SHP77 (cell line): ENCODE measurements around the gene LRRN2.
"Not testable (repeated sequence)": the region's sequence is repeated elsewhere in the genome, so short reads cannot be mapped to it uniquely, and the experiment has no call there.

Experiments used
- DNase-seq, 2 experiments: peaks; one replicate each; lab custom pipeline; 2025; lab: John Stamatoyannopoulos, UW

The LRRN2 gene

GRCh38 chr1:204629459-204629858 is 56.1 kb downstream of the LRRN2 start:
- not testable (repeated sequence) for DNase-seq

- no peak for DNase-seq
Observed at GRCh38 chr1:204628868-204629267, 56.7 kb downstream of the LRRN2 start.

DNA sequence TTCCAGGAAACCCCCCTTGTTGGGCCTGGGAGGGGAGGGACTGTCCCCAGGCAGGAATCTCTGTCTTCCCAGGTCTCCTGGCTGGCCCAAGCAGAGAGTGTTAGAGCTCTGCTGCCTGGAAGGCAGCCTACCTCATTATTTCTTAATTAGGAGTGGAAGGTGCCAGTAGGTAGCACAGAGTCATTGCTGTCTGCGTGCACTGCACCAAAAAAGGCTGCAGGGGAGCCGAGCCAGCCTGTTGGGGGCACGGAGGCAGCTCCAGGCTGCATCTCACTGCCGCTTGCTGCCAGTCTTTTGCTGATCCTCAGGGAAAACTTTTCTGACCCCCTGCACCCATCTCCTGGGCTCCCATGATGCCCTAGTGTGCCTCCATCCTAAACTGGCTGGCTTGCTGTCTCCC is 58.1 kb downstream of the LRRN2 start:
- no peak for DNase-seq

DNA sequence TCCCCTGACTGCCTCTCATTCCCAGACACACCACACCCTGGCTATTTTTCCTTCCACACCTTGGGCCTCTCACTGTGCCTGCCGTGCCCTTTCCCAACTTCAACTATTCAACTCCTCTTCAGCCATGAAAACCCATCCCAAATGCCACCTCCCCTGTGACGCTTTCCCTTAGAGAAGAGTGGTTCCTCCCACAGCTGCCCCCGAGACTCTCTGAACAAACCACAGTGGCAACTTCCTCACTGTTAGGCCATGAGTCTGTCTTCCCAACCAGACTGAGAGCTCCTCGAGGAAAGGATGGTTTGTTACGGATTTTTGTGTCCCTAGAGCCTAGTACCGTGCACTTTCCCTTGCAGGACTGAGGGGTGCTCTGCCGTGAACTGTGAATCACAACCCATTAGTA is 59.2 kb downstream of the LRRN2 start:
- no peak for DNase-seq

DNA sequence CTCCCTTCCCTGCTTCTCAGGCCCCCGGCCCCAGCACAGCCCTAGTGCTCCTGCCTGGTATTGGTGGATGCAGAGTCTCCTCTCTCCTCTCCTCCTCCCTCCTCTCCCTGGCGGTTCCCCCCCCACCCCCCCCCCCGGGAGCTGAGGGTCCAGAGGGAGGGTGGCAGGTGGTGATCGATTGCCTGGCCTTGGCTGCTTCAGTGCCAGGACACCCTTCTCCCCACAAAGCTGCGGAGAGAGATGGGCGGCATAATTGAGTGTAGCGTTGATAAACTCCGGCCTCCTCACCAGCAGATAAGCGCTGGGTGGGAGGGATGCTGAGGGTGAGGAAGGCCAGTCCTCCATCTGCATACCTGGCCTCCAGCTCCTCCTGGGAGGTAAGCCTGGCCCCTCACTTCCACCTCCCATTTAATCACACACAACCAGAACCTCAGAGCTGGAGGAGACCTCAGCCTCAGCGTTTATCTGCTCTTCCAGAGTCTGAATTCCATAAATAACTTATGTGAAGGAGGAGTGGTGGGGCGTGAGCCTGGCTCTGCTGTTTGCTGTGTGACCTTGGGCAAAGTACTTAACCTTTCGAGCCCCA is 60.8 kb downstream of the LRRN2 start:
- no peak for DNase-seq

GRCh38 chr1:204623894-204624361 is 61.6 kb downstream of the LRRN2 start:
- peak; percentile 64 to 82 for DNase-seq

DNA sequence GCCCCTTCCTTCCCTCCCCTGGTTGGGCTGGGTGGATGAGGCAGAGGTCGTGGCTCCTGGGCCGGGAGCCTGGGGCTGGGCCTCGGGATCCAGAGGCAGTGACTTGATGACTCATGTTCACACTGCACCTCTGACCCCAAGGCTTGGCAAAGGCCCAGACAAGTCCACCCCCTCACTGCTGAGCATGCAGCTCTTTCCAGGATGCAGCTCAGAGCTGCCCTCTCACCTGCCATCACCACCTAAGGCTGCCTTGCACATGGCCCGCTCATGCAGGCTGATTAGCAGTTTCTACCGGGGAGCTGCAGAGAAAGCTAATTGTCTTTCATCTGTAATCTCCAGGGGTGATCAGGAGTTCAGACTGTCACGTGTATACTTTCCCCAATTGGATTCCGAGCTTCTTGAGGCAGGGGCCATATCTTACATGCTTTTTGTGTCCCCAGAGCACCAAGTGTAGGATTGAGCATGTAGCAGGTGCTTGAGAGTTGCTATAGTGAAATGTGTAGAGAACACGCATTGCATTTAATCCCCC is 62.1 kb downstream of the LRRN2 start:
- DNase-seq, result peak in 1 of 2 experiments; percentile 34

- peak; percentile 12 to 14 for DNase-seq
Observed at GRCh38 chr1:204621996-204622395, 63.5 kb downstream of the LRRN2 start.

- DNase-seq, result no peak
Observed at GRCh38 chr1:204621396-204621795, 64.1 kb downstream of the LRRN2 start.

DNA sequence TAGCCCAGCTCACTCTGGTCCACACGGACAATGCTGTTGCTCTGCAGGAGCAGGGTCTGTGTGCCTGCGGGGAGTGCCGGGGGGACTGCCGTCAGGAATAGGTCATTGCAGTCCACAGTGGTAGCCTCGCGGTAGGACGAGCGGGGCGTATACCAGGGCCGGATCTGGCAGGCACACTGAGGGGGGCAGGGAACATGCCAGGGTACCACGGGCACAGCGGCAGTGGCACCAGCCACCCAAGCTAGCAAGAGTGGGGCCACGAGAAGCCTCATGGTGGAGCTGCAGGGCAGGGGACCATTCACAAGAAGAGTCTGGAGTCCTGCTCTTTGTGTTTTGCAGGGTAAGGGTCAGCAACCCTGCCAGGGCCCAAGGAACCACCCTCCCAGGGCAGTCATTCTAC is 65.8 kb downstream of the LRRN2 start:
- DNase-seq, result no peak

DNA sequence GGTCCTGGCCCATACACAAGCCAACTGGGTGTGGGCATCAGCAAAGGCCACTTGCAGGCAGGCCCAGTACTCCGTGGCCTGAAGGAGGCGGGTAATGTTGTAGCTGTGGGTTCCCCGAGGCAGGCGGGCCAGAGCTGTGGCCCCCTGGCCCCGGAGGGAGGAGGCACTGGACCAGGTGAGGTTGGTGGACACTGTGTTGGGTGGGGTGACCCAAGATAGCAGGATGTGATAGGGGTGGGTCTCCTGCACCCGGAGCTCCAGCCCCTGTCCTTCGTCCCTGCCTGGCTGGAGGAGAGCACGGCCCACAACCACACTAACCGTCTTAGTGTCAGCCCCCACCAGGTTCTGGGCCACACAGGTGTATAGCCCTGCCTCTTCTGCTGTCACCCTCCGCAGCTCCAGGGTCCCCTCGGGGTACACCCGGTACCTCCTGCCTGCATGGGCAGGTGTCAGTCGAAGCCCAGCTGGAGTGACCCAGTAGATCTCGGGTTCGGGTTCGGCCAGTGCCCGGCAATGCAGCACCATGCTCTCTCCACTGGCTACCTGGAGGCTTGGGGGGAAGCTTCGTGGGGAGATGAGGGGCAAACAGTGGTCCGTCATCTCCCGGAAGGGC is 67.3 kb downstream of the LRRN2 start:
- no peak for DNase-seq

DNA sequence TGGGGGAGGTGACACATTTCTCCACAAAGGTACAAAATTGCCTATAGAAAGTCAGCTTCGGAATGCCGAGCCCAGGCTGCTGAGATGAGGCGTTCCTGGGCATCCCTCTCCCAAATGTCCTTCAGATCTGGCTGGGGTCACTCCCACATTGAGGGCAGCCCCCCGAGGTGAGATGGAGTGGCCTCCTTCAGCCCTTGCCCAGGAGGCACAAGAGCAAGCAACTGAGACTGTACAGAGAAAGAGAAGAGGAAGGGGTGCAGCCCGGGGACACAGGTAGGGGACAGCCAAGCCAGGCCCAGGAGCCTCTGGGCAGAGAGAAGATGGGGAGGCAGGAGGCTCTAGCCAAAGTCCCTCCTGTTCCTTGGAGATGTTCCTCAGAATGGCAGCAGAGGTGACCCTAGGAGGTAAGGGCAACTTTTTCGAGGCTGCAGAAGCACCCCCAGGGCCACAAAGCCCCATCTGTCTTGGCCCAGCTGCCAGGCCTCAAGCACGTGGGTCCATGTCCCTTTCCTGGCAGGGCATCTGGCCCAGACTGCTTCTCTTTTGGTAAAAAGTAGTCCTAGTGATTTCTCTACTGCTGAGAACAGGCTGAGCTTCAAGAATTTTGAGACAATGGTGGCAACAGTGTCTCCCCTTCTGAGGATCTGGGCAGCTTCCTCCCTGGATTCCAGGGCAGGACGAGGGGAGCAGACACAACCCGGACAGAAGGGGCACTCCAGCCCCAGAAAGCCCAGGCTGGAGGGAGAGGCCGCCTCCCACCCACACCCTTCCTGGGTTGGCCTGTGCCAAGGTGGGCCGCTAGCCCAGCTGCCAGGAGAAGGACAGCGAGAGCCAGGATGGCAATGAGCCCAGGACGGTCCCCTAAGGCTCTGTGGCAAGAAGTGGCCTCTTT is 68.0 kb downstream of the LRRN2 start:
- DNase-seq, result no peak

GRCh38 chr1:204616641-204617040 is 68.9 kb downstream of the LRRN2 start:
- DNase-seq, result no peak

- no peak for DNase-seq
Observed at GRCh38 chr1:204615881-204616280, 69.7 kb downstream of the LRRN2 start.

GRCh38 chr1:204613636-204614035 is 71.9 kb downstream of the LRRN2 start:
- DNase-seq, result no peak

GRCh38 chr1:204612326-204612725 is 73.2 kb downstream of the LRRN2 start:
- no peak for DNase-seq

- DNase-seq, result no peak
Observed at GRCh38 chr1:204611036-204611435, 74.5 kb downstream of the LRRN2 start.

- DNase-seq, result no peak
Observed at GRCh38 chr1:204607910-204608309, 77.6 kb downstream of the LRRN2 start.

GRCh38 chr1:204605791-204606190 is 79.7 kb downstream of the LRRN2 start:
- DNase-seq, result no peak

DNA sequence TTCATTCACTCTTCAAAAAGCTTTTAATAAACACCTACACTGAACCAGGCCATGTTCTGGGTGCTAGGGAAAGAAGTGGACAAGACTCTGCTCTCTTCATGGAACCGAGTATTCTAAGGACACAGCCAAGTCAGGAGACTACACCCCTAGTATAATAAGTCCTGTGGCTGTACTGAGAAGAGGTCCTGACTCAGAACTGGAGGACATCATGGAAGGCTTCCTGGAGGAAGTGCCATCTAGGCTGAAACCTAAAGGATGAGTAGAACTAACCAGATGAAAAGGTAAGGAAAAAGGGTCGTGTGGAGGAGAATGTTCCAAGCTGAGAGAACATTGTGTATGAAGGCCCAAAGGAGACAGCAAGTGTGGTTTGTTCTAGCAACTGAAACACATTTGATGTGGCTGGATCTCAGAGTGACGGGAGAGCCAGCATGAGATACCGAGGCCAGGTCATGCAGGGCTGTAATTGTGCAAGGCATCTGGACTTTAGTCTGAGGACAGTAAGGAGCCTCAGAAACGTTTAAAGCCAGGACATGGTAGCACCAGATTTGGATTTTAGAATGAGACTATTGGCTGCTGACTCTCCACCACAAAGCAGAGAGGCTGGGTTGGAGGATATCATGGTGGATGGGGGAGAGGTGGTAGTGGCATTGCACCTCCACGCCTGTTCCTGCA is 82.5 kb downstream of the LRRN2 start:
- no peak for DNase-seq

- DNase-seq, result no peak
Observed at GRCh38 chr1:204602111-204602579, 83.4 kb downstream of the LRRN2 start.

DNA sequence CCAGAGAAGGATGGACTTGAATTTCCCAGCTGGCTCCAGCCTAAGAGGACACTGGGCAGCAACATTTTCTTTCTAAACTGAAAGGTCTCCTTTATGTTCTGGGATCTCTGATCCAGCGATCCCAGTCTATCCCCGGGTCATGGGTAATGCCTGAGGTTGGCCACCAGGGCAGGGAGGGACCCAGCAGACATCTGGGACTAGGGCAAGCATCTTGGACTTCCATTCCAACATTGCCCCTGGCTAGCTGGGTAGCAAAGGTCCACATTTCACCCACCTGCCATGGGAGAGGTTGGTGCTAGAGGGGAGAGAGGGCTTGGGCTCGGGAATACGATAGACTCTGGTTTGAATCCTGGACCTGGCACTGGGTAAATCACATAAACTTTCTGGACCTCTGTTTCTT is 84.6 kb downstream of the LRRN2 start:
- DNase-seq, result no peak
